ENCODE results near the gene CACNA2D3.

- TF ChIP-seq, protein P1, sequence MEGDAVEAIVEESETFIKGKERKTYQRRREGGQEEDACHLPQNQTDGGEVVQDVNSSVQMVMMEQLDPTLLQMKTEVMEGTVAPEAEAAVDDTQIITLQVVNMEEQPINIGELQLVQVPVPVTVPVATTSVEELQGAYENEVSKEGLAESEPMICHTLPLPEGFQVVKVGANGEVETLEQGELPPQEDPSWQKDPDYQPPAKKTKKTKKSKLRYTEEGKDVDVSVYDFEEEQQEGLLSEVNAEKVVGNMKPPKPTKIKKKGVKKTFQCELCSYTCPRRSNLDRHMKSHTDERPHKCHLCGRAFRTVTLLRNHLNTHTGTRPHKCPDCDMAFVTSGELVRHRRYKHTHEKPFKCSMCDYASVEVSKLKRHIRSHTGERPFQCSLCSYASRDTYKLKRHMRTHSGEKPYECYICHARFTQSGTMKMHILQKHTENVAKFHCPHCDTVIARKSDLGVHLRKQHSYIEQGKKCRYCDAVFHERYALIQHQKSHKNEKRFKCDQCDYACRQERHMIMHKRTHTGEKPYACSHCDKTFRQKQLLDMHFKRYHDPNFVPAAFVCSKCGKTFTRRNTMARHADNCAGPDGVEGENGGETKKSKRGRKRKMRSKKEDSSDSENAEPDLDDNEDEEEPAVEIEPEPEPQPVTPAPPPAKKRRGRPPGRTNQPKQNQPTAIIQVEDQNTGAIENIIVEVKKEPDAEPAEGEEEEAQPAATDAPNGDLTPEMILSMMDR (IDR thresholded peaks at IDR 0.05): no peak
- TF ChIP-seq POLR2A (IDR thresholded peaks at IDR 0.05): no peak
Observed at GRCh38 chr3:54596087-54596486, 473.7 kb downstream of the CACNA2D3 start.

Data from lower leg skin (tissue), 3 donors.